NCI-H187 (cell line): ENCODE measurements around the gene ADGRD2.

ENCODE experiments used
- DNase-seq, 2 experiments: peaks; one replicate each; lab custom pipeline; 2025; lab: John Stamatoyannopoulos, UW

The ADGRD2 gene

GRCh38 chr9:124457079-124457886 lies 7.0 kb downstream of the ADGRD2 start:
- DNase-seq, result no peak

- DNase-seq, result no peak
These were observed 7.7 kb downstream of the ADGRD2 start for GRCh38 chr9:124457887-124458431.

- DNase-seq, result no peak
These were observed 8.2 kb downstream of the ADGRD2 start for GRCh38 chr9:124458441-124458840.

- no peak for DNase-seq
These were observed 12.5 kb downstream of the ADGRD2 start for GRCh38 chr9:124462739-124463138.

- no peak for DNase-seq
These were observed 15.5 kb downstream of the ADGRD2 start for GRCh38 chr9:124465736-124466135.

GRCh38 chr9:124467410-124468060 lies 17.3 kb downstream of the ADGRD2 start:
- DNase-seq, result no peak

- no peak for DNase-seq
These were observed 17.9 kb downstream of the ADGRD2 start for GRCh38 chr9:124468061-124468740.

GRCh38 chr9:124469011-124469832 lies 19.0 kb downstream of the ADGRD2 start:
- no peak for DNase-seq

GRCh38 chr9:124470306-124470705 lies 20.1 kb downstream of the ADGRD2 start:
- DNase-seq, result no peak

- DNase-seq, result no peak
These were observed 20.5 kb downstream of the ADGRD2 start for GRCh38 chr9:124470726-124471125.

GRCh38 chr9:124471761-124472160 lies 21.5 kb downstream of the ADGRD2 start:
- no peak for DNase-seq

GRCh38 chr9:124472770-124473169 lies 22.5 kb downstream of the ADGRD2 start:
- DNase-seq, result no peak

GRCh38 chr9:124473310-124473709 lies 23.1 kb downstream of the ADGRD2 start:
- no peak for DNase-seq

GRCh38 chr9:124474151-124474550 lies 23.9 kb downstream of the ADGRD2 start:
- no peak for DNase-seq

GRCh38 chr9:124475158-124475867 lies 25.1 kb downstream of the ADGRD2 start:
- no peak for DNase-seq

GRCh38 chr9:124475868-124476690 lies 25.8 kb downstream of the ADGRD2 start:
- DNase-seq, result no peak

- DNase-seq, result no peak
These were observed 27.0 kb downstream of the ADGRD2 start for GRCh38 chr9:124477211-124477647.

- DNase-seq, result no peak
These were observed 27.5 kb downstream of the ADGRD2 start for GRCh38 chr9:124477648-124478285.

GRCh38 chr9:124478354-124478753 lies 28.1 kb downstream of the ADGRD2 start:
- DNase-seq, result no peak

GRCh38 chr9:124479371-124479770 lies 29.1 kb downstream of the ADGRD2 start:
- no peak for DNase-seq
